ENCODE results near the gene CYP27B1.

DNA sequence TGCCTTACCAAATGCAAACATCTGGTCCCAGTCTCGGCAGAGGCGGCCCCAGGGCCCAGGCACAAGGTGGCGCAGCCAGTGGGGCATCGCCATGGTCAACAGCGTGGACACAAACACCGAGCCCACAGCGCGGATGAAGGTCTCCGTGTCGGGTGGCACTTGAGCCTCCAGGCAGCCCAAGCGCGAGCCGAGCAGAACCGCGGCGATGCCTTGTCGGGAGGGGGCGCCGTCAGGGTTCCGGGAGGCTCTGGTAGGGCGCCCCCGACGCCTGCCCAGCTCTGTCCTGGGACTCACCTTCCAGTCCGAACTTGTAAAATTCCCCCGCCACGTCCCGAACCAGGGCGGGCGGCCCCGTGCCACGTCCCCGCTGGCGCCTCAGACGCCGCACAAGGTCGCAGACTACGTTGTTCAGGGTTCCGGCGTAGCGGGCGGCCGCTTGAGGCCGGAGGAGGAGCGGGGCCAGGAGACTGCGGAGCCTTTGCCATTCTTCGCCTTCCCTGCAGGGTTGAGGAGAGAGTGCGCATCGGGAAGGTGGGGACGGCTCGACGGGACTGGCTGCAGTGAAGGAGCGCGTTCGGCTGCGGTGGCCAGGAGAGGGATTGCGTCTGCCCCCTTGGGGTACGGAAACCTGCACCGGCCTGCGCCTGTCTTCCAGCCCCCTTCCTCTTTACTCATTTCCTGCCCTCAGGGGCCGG lies 1.7 kb downstream of the CYP27B1 start:
- TF ChIP-seq POLR2AphosphoS5 (IDR thresholded peaks at IDR 0.05; ENCODE audit: low read depth, low read length), result no peak
- TF ChIP-seq POLR2A (IDR thresholded peaks at IDR 0.05; ENCODE audit: low read depth, low read length), result no peak; the same call in 1 of the 2 replicates
- TF ChIP-seq TAF1 (IDR thresholded peaks at IDR 0.05; ENCODE audit: borderline replicate concordance, low read depth, low read length), result no peak
